HFFc6 (cell line): ENCODE results near the gene PSME2. TPM values are rescaled to one million over a fixed set of nuclear protein-coding genes. Genes with fewer than 3 reads are reported as not detected.

Source experiments
- DNase-seq: peaks from one replicate; pipeline ENCODE4 v3.0.0-alpha.2; 2018
- H3K27ac Mint-ChIP-seq: 2 replicates; pipeline ENCODE4 v1.8.0; 2020; ENCODE audit warnings: mild to moderate bottlenecking, mixed read lengths
- H3K27me3 Mint-ChIP-seq: 2 replicates; pipeline ENCODE4 v1.8.0; 2021; ENCODE audit warnings: mild to moderate bottlenecking, moderate library complexity, mixed read lengths; ENCODE audit not compliant: insufficient read depth
- H3K36me3 Mint-ChIP-seq: 2 replicates; pipeline ENCODE4 v1.8.0; 2021; ENCODE audit warnings: low read depth, mixed read lengths
- H3K4me1 Mint-ChIP-seq: 2 replicates; pipeline ENCODE4 v1.8.0; 2020; ENCODE audit warnings: low read depth, mixed read lengths
- H3K4me3 Mint-ChIP-seq: 2 replicates; pipeline ENCODE4 v1.8.0; 2020; ENCODE audit warnings: mild to moderate bottlenecking, moderate library complexity, mixed read lengths
- H3K9me3 Mint-ChIP-seq: 2 replicates; pipeline ENCODE4 v1.8.0; 2020; ENCODE audit warnings: mild to moderate bottlenecking, mixed read lengths
- CTCF ChIP-seq: fragments of 200-600 bp; sonication (generic); IDR thresholded peaks from 2 replicates; pipeline ENCODE4 v1.5.0; 2021; ENCODE audit warnings: antibody characterized with exemption, mild to moderate bottlenecking
- total RNA-seq, 6 experiments: library from RNA; stranded (reverse); fragmentation: NEBNext Ultra II Directional; extraction: Animal tissue kit (Norgen Biotek cat#: 25700); gene quantifications; 2 replicates in 1 of 6; 3 replicates in 5 of 6; pipeline ENCODE4 v1.2.3, GENCODE V29; 2021

PSME2 gene
- total RNA-seq, 6 experiments from 2014 or later = 108 to 143 (median 136) TPM

GRCh38 chr14:24123424-24124417, 22.7 kb downstream of the PSME2 start:
- H3K4me3 Mint-ChIP-seq = no peak overlapping the region; the same call in 1 of the 2 replicates

DNA sequence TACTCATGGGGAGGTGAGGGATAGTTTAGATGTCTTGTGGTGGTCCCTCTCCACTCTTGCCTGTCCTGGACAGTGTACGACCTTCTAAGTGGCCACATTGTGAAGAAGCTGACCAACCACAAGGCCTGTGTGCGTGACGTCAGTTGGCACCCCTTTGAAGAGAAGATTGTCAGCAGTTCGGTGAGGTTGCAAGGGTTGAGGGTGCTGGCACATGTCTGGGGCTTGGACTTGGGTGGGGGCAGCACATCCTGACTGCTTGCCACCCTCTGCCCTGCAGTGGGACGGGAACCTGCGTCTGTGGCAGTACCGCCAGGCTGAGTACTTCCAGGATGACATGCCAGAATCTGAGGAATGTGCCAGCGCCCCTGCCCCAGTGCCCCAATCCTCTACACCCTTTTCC, 23.5 kb downstream of the PSME2 start:
- Mint-ChIP-seq H3K4me1 (no peaks in the 10 kb centered on the region), H3K27ac (no peak overlapping the region), H3K27me3 (no peaks in the 10 kb centered on the region; the same call in 1 of the 2 replicates), H3K36me3 (no peaks in the 10 kb centered on the region), H3K9me3 (no peaks in the 10 kb centered on the region), H3K4me3 (no peak overlapping the region)
- DNase-seq = no peak
- no peak for TF ChIP-seq CTCF

More at GRCh38 chr14:24123424-24124417, 22.7 kb downstream of the PSME2 start:
- H3K27ac Mint-ChIP-seq = no peak overlapping the region
- DNase-seq = no peak
- H3K4me1 Mint-ChIP-seq = no peaks in the 10 kb centered on the region
- H3K9me3 Mint-ChIP-seq = no peaks in the 10 kb centered on the region
- no peaks in the 10 kb centered on the region for H3K36me3 Mint-ChIP-seq
- H3K27me3 Mint-ChIP-seq = no peaks in the 10 kb centered on the region; the same call in 1 of the 2 replicates
- no peak for TF ChIP-seq CTCF

DNA sequence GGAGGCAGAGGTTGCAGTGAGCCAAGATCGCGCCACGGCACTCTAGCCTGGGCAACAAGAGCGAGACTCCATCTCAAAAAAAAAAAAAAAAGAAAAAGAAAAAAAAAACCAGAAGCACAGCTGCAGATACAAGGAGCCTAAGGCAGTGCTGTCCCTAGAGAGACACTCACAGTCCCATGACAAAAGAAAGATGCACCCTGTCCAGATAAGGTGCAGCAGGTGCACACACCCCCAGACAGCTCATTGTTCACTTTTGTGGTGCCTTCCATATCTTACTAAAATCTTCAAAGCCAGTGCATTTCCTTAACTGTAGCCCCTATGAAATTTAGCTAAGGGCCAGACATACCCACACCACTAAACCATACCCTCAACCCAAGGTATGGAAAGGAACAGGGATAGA, 24.0 kb downstream of the PSME2 start:
- Mint-ChIP-seq H3K27me3 (no peaks in the 10 kb centered on the region; the same call in 1 of the 2 replicates), H3K27ac (no peak overlapping the region), H3K4me1 (no peaks in the 10 kb centered on the region), H3K36me3 (no peaks in the 10 kb centered on the region), H3K9me3 (no peaks in the 10 kb centered on the region), H3K4me3 (no peak overlapping the region)
- TF ChIP-seq CTCF = no peak
- no peak for DNase-seq

DNA sequence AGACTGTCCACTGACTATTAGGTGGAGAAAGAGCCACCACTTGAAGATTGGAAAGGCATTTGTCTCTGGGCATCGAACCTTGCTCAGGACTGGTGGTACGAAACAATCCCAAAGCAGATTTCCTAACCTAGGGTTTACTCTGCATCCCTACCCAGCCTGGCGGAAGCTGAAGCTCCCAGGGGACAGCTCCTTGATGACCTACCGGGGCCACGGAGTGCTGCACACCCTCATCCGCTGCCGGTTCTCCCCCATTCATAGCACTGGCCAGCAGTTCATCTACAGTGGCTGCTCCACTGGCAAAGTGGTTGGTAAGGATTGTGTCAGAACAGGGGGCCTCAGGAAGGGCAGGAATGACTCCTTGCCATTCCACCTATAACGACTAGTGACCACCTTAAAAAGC, 25.2 kb downstream of the PSME2 start:
- DNase-seq = no peak
- Mint-ChIP-seq H3K4me1 (peaks cover 5% of the 10 kb centered on the region), H3K4me3 (no peak overlapping the region), H3K27ac (no peak overlapping the region), H3K9me3 (no peaks in the 10 kb centered on the region), H3K27me3 (no peaks in the 10 kb centered on the region; the same call in 1 of the 2 replicates), H3K36me3 (0 out of 2 replicates have a peak, but pooled peaks cover 6% of the 10 kb centered on the region)
- no peak for TF ChIP-seq CTCF

DNA sequence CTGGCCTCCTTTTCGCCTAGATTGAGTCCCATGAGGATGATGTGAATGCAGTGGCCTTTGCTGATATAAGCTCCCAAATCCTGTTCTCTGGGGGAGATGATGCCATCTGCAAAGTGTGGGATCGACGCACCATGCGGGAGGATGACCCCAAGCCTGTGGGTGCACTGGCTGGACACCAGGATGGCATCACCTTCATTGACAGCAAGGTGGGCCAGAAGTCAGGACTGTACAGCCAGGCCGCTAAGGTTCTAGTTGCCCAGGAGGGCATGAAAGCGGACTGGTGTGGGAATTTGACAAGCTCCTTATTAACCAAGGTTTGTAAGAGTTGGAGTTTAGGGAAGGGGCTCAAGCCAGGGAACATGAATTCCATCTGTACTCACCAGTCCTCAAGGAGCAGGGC, 26.7 kb downstream of the PSME2 start:
- H3K9me3 Mint-ChIP-seq = no peaks in the 10 kb centered on the region
- no peaks in the 10 kb centered on the region; the same call in 1 of the 2 replicates for H3K27me3 Mint-ChIP-seq

More for the DNA sequence above, 26.7 kb downstream of the PSME2 start:
- Mint-ChIP-seq H3K27ac (no peak overlapping the region), H3K36me3 (0 out of 2 replicates have a peak, but pooled peaks cover 6% of the 10 kb centered on the region), H3K4me3 (no peak overlapping the region), H3K4me1 (peaks cover 17% of the 10 kb centered on the region)
- no peak for TF ChIP-seq CTCF
- DNase-seq = no peak
